GM12872 (cell line): ENCODE data around the gene OR1J2.

Source experiments
- CTCF ChIP-seq: IDR thresholded peaks from 3 replicates; pipeline ENCODE4 v1.5.1; 2011; ENCODE audit warnings: low read depth, mild to moderate bottlenecking, low read length, moderate library complexity; ENCODE audit not compliant: insufficient read depth

The OR1J2 gene

GRCh38 chr9:122519376-122519775 is 8.8 kb downstream of the OR1J2 start:
- no peak for TF ChIP-seq CTCF

GRCh38 chr9:122526602-122527001 is 16.0 kb downstream of the OR1J2 start:
- no peak for TF ChIP-seq CTCF

GRCh38 chr9:122527193-122527592 is 16.6 kb downstream of the OR1J2 start, which contains the start of gene OR1N1:
OR1N1 (minus strand) TSS chr9:122527293; CDS start chr9:122527293, 0 bp downstream.
- no peak for TF ChIP-seq CTCF

- no peak for TF ChIP-seq CTCF
Observed at GRCh38 chr9:122536134-122536533, 25.5 kb downstream of the OR1J2 start.

GRCh38 chr9:122538757-122539156 is 28.2 kb downstream of the OR1J2 start:
- TF ChIP-seq CTCF = no peak

GRCh38 chr9:122546196-122546595 is 35.6 kb downstream of the OR1J2 start:
- no peak for TF ChIP-seq CTCF

- no peak for TF ChIP-seq CTCF
Observed at GRCh38 chr9:122551371-122551770, 40.8 kb downstream of the OR1J2 start.

- TF ChIP-seq CTCF = no peak
Observed at GRCh38 chr9:122552812-122553211, 42.2 kb downstream of the OR1J2 start, which contains the start of gene OR1N2. OR1N2 (plus strand) TSS chr9:122553112; CDS start chr9:122553212, 100 bp downstream.
